ENCODE measurements around the gene SPATA31C2.

- TF ChIP-seq EZH2phosphoT487 (IDR thresholded peaks at IDR 0.05; ENCODE audit: insufficient read depth, low read depth) (no peak), EZH2 (IDR thresholded peaks at IDR 0.05; ENCODE audit: insufficient read depth, poor library complexity, severe bottlenecking) (no peak)
Measured at GRCh38 chr9:88166660-88167059, 28.4 kb upstream of the SPATA31C2 start.
